ENCODE data around the gene THRB.

DNA sequence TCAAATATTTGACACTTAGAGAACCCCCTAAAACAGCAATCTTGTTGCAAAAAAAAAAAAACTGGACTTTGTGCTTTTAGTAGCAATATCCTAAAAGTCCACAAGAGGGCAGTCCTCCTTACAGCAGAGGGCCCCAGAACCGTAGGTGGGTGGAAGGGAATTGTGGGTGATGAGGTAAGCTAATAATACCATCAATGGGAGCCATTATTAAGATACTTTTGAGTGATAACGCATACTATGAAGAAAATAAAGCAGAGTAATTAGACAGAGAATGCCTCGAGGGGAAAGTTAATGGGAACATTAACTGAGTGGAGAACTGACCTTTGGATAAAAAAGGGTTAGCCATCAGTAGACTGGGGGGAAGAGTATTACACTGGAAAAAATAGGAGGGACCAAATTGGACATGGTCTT lies 229.9 kb downstream of the THRB start:
- TF ChIP-seq CTCF (IDR thresholded peaks at IDR 0.05) (peak in 2 of 3 donors; percentile 57 to 70), POLR2A (IDR thresholded peaks at IDR 0.05) (no peak)
